Activated naive CD8-positive, alpha-beta T cell treated with anti-CD3 and anti-CD28 coated beads for 36 hours (primary cell): ENCODE results near the gene INSR. TPM values are rescaled to one million over a fixed set of nuclear protein-coding genes. Genes with fewer than 3 reads are reported as not detected.
A peak's percentile ranks its signal among the peaks of the same experiment; 100 is the strongest.
"Not testable (repeated sequence)": the region's sequence is repeated elsewhere in the genome, so short reads cannot be mapped to it uniquely, and the experiment has no call there.

Source experiments
- DNase-seq: peaks from one replicate; pipeline ENCODE4 v3.0.0; 2021
- H3K27ac Mint-ChIP-seq: one replicate; pipeline ENCODE4 v1.8.0; 2022; ENCODE audit warnings: mild to moderate bottlenecking, moderate library complexity, mixed read lengths
- H3K27me3 Mint-ChIP-seq: one replicate; pipeline ENCODE4 v1.8.0; 2022; ENCODE audit warnings: mild to moderate bottlenecking, mixed read lengths
- H3K36me3 Mint-ChIP-seq: one replicate; pipeline ENCODE4 v1.8.0; 2021; ENCODE audit warnings: mild to moderate bottlenecking, mixed read lengths
- H3K4me1 Mint-ChIP-seq: one replicate; pipeline ENCODE4 v1.8.0; 2021; ENCODE audit warnings: mixed read lengths
- H3K4me3 Mint-ChIP-seq: one replicate; pipeline ENCODE4 v1.8.0; 2022; ENCODE audit warnings: mild to moderate bottlenecking, moderate library complexity, mixed read lengths
- H3K9me3 Mint-ChIP-seq: one replicate; pipeline ENCODE4 v1.8.0; 2022; ENCODE audit warnings: mixed read lengths
- total RNA-seq, 2 experiments: library from RNA; stranded (reverse); gene quantifications; one replicate each; pipeline ENCODE4 v1.2.3, GENCODE V29; 2021

INSR gene
- total RNA-seq, 2 experiments from 2014 or later = 1.2 to 1.4 TPM

DNA sequence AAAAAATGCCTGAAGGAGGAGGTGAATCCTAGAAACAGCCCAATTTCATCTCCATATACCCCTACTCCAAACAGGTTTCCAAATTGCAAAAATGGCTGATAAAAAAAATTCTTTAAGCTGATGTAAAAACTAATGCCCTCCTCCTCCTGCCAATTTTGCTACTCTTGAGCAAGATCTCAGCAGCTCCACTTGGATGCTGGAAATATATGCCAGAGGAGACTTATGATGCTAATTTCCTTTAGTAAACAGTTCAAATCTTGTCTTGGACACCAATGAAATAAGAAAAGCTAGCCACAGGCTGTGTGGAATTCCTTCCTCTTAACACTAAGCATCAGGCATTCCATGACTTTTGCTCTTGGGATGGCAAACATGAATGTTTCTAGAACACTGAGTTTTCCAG lies 67.5 kb downstream of the INSR start:
- H3K36me3 Mint-ChIP-seq = no peaks in the 10 kb centered on the region
- H3K27ac Mint-ChIP-seq = no peak overlapping the region

DNA sequence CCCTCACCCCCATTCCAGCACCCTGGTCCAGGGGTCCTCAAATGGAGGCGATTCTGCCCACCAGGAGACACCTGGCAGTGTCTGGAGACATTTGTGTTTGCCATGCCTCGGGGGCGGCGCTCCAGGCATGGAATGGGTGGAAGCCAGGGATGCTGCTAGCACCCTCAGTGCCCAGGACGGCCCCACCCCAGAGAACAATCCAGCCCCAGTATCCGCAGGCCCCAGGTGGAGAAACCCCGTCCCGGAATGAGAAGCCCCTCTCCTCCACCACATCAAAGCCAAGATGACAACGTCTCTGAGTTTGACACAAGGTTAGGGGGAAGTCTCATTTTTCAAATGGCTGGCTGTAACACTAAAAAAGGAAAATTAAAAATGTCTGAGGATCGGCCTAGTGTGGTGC lies 68.5 kb downstream of the INSR start:
- peaks cover 12% of the 10 kb centered on the region for H3K27me3 Mint-ChIP-seq
- H3K36me3 Mint-ChIP-seq = no peaks in the 10 kb centered on the region
- no peaks in the 10 kb centered on the region for H3K9me3 Mint-ChIP-seq
- no peak for DNase-seq
- H3K4me3 Mint-ChIP-seq = no peak overlapping the region
- H3K27ac Mint-ChIP-seq = no peak overlapping the region
- peaks cover 7% of the 10 kb centered on the region for H3K4me1 Mint-ChIP-seq

More for the DNA sequence above, 67.5 kb downstream of the INSR start:
- H3K27me3 Mint-ChIP-seq = peaks cover 12% of the 10 kb centered on the region
- no peaks in the 10 kb centered on the region for H3K9me3 Mint-ChIP-seq
- H3K4me1 Mint-ChIP-seq = peaks cover 7% of the 10 kb centered on the region
- no peak for DNase-seq
- no peak overlapping the region for H3K4me3 Mint-ChIP-seq

GRCh38 chr19:7224995-7225394 lies 69.2 kb downstream of the INSR start:
- Mint-ChIP-seq H3K9me3 (no peaks in the 10 kb centered on the region), H3K4me1 (peaks cover 7% of the 10 kb centered on the region), H3K4me3 (no peak overlapping the region), H3K27ac (no peak overlapping the region), H3K36me3 (no peaks in the 10 kb centered on the region), H3K27me3 (peaks cover 12% of the 10 kb centered on the region)
- no peak for DNase-seq

DNA sequence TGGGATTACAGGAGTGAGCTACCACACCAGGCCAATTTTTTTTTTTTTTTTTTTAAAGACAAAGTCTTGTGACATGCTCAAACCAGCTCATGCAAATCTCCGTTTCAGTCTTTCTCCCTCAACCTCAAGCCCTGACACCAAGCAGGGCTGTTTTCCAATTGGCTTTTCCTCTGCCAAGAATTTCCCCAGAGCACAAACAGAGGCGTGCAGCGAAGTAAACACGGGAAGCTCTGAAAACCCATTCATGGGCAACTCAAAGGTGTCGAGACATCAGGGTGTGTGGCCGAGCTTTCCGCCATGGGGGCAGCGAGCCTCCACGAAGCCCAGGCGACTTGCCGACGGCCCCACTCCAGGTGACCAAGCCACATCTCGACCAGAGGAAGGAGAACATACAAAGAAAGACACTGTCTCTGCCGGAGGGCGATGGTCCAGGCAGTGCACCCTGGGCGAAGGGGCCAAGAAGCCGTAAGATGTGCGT lies 70.0 kb downstream of the INSR start:
- DNase-seq = no peak
- H3K27ac Mint-ChIP-seq = no peak overlapping the region
- H3K4me1 Mint-ChIP-seq = peaks cover 7% of the 10 kb centered on the region
- peaks cover 12% of the 10 kb centered on the region for H3K27me3 Mint-ChIP-seq
- no peaks in the 10 kb centered on the region for H3K9me3 Mint-ChIP-seq
- no peak overlapping the region for H3K4me3 Mint-ChIP-seq
- H3K36me3 Mint-ChIP-seq = no peaks in the 10 kb centered on the region

- no peak overlapping the region for H3K27ac Mint-ChIP-seq
- H3K4me3 Mint-ChIP-seq = no peak overlapping the region
- H3K27me3 Mint-ChIP-seq = peaks cover 12% of the 10 kb centered on the region
- H3K36me3 Mint-ChIP-seq = no peaks in the 10 kb centered on the region
- DNase-seq = no peak
- H3K4me1 Mint-ChIP-seq = peaks cover 7% of the 10 kb centered on the region
- H3K9me3 Mint-ChIP-seq = no peaks in the 10 kb centered on the region
Measured at GRCh38 chr19:7223429-7223828, 70.8 kb downstream of the INSR start.

GRCh38 chr19:7219056-7219455 lies 75.2 kb downstream of the INSR start:
- Mint-ChIP-seq H3K4me1 (peaks cover 19% of the 10 kb centered on the region), H3K4me3 (no peak overlapping the region)

DNA sequence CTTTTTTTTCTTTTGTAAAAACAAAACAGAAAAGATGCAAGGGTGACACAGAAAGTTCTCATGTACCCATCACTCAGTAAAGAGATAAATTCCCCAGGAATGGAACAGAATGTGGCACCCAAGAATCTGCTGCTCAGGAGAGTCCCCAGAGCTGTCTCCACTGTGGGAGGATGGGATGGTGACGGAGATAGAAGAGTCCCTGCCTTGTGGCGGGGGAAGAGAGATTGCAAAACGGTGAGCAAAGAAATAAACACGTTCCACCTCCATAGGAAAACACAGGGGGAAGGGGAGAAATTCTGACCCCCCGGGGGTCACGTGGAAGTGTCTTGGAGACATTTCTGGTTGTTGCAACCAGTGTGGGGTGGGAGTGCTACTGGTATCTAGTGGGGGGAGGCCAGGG lies 76.4 kb downstream of the INSR start:
- no peak overlapping the region for H3K4me3 Mint-ChIP-seq
- H3K27me3 Mint-ChIP-seq = no peaks in the 10 kb centered on the region
- no peak for DNase-seq
- no peaks in the 10 kb centered on the region for H3K9me3 Mint-ChIP-seq
- peaks cover 28% of the 10 kb centered on the region for H3K4me1 Mint-ChIP-seq
- no peaks in the 10 kb centered on the region for H3K36me3 Mint-ChIP-seq
- H3K27ac Mint-ChIP-seq = no peak overlapping the region

More at GRCh38 chr19:7219056-7219455, 75.2 kb downstream of the INSR start:
- Mint-ChIP-seq H3K36me3 (no peaks in the 10 kb centered on the region), H3K9me3 (no peaks in the 10 kb centered on the region), H3K27ac (no peak overlapping the region), H3K27me3 (no peaks in the 10 kb centered on the region)
- DNase-seq = no peak

GRCh38 chr19:7216373-7216902 lies 77.8 kb downstream of the INSR start:
- no peaks in the 10 kb centered on the region for H3K9me3 Mint-ChIP-seq
- DNase-seq = peak; percentile 57
- H3K27ac Mint-ChIP-seq = no peak overlapping the region
- no peaks in the 10 kb centered on the region for H3K36me3 Mint-ChIP-seq
- no peak overlapping the region for H3K4me3 Mint-ChIP-seq
- peaks cover 5% of the 10 kb centered on the region for H3K27me3 Mint-ChIP-seq
- H3K4me1 Mint-ChIP-seq = peaks cover 28% of the 10 kb centered on the region

DNA sequence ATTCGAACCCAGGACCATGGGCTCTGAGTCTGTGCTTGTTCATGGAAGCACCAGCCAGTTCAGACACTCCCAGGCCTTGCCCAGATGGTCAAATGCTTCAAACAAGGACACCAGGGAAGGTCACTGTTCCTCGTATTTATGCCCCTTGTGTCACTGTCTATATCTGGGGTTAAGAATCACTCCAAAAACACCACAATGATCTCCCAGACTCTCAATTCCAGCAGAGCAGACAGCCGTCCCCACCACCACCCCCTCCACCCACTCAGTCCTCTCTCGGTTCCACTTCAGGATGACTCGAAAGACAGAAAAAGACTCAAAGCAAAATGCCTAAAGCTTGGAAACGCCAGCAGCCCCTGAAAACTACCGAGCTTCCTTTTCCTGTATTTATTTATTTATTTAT lies 79.0 kb downstream of the INSR start:
- H3K4me3 Mint-ChIP-seq = no peak overlapping the region
- DNase-seq = no peak
- no peak overlapping the region for H3K27ac Mint-ChIP-seq
- H3K9me3 Mint-ChIP-seq = no peaks in the 10 kb centered on the region
- no peaks in the 10 kb centered on the region for H3K36me3 Mint-ChIP-seq
- H3K27me3 Mint-ChIP-seq = peaks cover 5% of the 10 kb centered on the region
- H3K4me1 Mint-ChIP-seq = peaks cover 28% of the 10 kb centered on the region

- no peak for DNase-seq
- Mint-ChIP-seq H3K27me3 (peaks cover 5% of the 10 kb centered on the region), H3K9me3 (no peaks in the 10 kb centered on the region), H3K4me1 (peaks cover 31% of the 10 kb centered on the region), H3K27ac (peak overlapping the region; percentile 46), H3K4me3 (no peak overlapping the region), H3K36me3 (no peaks in the 10 kb centered on the region)
Measured at GRCh38 chr19:7214324-7215089, 79.7 kb downstream of the INSR start.

DNA sequence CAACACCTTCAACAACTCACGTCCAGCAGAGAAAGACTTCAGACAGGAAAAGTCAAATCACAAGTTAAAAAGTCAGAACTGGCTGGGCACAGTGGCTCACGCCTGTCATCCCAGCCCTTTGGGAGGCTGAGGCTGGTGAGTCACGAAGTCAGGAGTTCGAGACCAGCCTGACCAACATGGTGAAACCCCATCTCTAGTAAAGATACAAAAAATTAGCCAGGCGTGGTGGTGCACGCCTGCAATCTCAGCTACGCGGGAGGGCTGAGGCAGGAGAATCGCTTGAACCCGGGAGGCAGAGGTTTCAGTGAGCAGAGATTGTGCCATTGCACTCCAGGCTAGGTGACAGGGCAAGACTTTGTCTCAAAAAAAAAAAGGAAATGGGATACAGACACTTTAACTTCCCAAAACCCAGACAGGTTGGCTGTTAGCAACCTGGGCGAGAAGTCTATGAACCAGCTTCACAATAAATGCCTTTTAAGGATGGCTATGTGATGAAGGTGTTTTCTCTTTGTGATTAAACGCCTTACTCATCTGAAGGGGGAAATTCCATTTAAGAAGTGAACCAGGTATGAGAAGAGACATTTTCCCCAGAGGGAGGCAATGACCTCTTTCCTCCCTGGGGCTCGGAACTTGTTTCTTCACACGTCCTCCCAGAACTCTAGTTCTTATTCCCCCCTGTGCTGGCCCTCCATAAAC lies 80.4 kb downstream of the INSR start:
- no peak overlapping the region for H3K4me3 Mint-ChIP-seq
- DNase-seq = no peak
- no peaks in the 10 kb centered on the region for H3K36me3 Mint-ChIP-seq
- H3K9me3 Mint-ChIP-seq = no peaks in the 10 kb centered on the region
- H3K27ac Mint-ChIP-seq = no peak overlapping the region
- peaks cover 31% of the 10 kb centered on the region for H3K4me1 Mint-ChIP-seq
- peaks cover 5% of the 10 kb centered on the region for H3K27me3 Mint-ChIP-seq

- no peaks in the 10 kb centered on the region for H3K9me3 Mint-ChIP-seq
- H3K4me1 Mint-ChIP-seq = peaks cover 43% of the 10 kb centered on the region
- H3K36me3 Mint-ChIP-seq = no peaks in the 10 kb centered on the region
- no peak for DNase-seq
- H3K4me3 Mint-ChIP-seq = no peak overlapping the region
- peaks cover 5% of the 10 kb centered on the region for H3K27me3 Mint-ChIP-seq
- no peak overlapping the region for H3K27ac Mint-ChIP-seq
Measured at GRCh38 chr19:7211191-7211951, 82.8 kb downstream of the INSR start.

GRCh38 chr19:7210359-7210758 lies 83.9 kb downstream of the INSR start:
- DNase-seq = no peak
- H3K36me3 Mint-ChIP-seq = no peaks in the 10 kb centered on the region
- H3K27ac Mint-ChIP-seq = no peak overlapping the region
- H3K4me1 Mint-ChIP-seq = peaks cover 40% of the 10 kb centered on the region
- peaks cover 5% of the 10 kb centered on the region for H3K27me3 Mint-ChIP-seq
- H3K9me3 Mint-ChIP-seq = no peaks in the 10 kb centered on the region
- H3K4me3 Mint-ChIP-seq = no peak overlapping the region

GRCh38 chr19:7209597-7210325 lies 84.5 kb downstream of the INSR start:
- H3K27me3 Mint-ChIP-seq, DNase-seq, H3K36me3 Mint-ChIP-seq, H3K27ac Mint-ChIP-seq, H3K4me3 Mint-ChIP-seq, H3K9me3 Mint-ChIP-seq: not testable (repeated sequence)
- H3K4me1 Mint-ChIP-seq = peaks cover 35% of the 10 kb centered on the region
